NCI-H1417 treated with DMSO at 0.1 percent for 48 hours (cell line): ENCODE data around the gene BSG.
"Not testable (repeated sequence)": the region's sequence is repeated elsewhere in the genome, so short reads cannot be mapped to it uniquely, and the experiment has no call there.

Source experiments
- DNase-seq: peaks from one replicate; lab custom pipeline; 2025; lab: John Stamatoyannopoulos, UW

The BSG gene

DNA sequence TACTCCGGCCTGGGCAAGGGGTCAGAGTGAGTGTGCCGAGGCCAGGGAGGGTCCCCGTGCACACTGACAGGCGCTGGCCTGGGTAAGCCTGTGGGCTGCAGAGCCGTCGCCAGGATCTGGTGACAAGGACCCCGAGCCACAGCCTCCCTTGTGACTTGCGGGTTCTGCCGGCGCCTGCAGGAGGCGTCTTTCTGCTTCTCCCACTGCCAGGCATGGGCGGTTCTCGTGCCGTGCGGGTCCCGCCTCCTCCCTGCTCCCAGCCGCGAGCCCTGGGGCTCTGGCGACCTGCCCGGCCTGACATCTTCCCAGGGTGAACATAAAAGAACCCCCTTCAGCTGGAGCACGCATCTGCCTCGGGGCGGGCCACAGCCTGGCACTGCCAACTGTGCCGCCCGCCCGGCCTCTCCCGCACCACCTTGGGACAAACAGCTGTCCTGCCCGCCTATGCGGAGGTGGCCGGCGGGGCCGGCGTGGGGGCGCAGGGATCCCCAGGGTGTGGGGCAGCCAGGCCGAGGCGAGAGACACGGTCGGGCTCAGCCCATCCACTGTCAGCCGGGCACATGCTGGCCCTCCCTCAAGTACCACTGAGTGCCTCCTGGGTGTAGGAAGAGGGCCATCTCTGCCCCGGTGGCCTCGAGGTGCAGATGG lies 15.8 kb downstream of the BSG start:
- DNase-seq = peak; percentile 85

DNA sequence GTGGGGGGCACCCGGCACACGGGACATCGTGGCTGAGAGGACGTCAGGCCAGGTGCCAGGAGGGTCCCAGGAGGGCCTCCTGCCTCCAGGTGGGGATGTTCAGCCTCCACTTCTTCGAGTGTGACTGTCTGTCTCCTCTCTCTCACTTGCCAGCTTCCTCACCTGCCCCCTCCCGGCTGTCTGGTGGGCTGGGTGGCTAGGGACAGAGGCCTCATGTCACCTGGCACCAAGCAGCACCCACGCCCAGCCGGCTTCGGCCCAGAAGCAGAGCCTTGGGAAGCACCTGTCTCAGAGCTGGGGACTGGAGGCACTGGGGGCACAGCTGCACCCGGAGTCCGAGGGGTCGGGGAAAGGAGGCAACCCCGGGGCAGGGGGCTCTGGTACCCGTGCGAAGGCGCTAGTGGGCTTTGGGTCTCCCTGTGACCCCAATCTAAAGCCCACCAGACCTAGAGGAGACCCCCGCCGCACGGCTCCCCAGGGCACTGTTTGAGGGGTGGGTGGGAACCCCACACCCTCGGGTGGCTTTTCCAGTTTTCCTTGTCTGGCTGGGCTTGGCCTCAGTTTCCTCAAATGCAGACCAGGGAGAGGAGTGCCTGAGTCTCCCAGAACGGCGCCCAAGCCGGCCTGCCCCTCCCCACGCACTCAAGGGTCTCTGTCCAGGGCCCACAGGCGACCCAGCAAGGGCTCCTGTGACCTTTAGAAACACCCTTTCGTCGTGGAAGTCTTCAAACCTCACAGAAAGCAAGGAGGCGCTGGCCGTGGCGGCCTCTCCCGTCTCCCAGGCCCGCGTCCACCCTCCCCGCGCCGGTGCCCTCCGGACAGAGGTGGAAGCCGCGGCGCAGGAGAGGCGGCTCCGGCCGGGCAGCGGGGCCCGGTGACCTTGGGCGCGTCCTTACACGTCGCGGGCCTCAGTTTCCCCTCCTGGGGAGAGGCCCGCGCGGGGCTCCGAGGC lies 16.6 kb downstream of the BSG start:
- DNase-seq = no peak

DNA sequence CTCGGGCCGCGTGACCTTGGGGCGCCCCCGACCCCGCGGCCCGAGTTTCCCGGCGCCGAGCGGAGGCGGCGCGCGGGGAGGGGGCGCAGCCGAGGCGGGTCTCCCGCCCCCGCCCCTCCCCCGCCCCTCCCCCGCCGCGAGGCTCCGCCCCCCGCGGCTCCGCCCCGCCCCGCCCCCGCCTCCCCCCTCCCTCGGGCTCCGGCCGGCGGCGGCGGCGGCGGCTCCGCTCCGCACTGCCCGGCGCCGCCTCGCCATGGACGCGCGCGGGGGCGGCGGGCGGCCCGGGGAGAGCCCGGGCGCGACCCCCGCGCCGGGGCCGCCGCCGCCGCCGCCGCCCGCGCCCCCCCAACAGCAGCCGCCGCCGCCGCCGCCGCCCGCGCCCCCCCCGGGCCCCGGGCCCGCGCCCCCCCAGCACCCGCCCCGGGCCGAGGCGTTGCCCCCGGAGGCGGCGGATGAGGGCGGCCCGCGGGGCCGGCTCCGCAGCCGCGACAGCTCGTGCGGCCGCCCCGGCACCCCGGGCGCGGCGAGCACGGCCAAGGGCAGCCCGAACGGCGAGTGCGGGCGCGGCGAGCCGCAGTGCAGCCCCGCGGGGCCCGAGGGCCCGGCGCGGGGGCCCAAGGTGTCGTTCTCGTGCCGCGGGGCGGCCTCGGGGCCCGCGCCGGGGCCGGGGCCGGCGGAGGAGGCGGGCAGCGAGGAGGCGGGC lies 17.4 kb downstream of the BSG start, which contains the start of gene HCN2:
TSS of gene HCN2 (plus strand) at position 189 of the 703 bp plus-strand sequence. CDS start at position 254, 65 bp downstream.
- DNase-seq = no peak

DNA sequence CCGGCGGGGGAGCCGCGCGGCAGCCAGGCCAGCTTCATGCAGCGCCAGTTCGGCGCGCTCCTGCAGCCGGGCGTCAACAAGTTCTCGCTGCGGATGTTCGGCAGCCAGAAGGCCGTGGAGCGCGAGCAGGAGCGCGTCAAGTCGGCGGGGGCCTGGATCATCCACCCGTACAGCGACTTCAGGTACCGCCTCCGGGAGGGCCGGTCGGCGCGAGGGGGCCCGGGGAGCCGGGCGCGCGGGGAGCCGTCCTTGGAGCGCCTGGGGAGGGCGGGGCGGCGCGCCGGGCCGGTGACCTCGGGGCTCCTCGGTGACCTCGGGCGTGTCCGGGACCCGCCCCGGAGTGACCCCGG lies 18.0 kb downstream of the BSG start:
- peak; percentile 23 for DNase-seq

DNA sequence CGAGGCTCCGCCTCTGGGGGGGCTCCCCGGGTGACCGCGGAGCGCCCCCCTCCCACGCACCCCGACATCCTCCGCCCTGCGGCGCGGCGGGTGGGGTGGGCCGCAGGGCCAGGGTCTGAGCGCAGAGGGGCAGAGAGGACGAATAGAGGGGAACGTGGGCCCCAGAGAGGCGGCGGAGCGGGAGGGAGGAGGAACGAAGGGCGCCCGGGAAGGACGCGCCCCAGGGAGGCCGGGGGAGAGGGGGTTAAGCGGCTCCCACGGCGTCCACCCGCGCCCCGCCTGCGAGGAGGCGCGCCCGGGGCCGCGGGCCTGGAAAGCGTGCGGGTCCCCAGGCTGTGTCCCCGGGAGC lies 18.3 kb downstream of the BSG start:
- no peak for DNase-seq

DNA sequence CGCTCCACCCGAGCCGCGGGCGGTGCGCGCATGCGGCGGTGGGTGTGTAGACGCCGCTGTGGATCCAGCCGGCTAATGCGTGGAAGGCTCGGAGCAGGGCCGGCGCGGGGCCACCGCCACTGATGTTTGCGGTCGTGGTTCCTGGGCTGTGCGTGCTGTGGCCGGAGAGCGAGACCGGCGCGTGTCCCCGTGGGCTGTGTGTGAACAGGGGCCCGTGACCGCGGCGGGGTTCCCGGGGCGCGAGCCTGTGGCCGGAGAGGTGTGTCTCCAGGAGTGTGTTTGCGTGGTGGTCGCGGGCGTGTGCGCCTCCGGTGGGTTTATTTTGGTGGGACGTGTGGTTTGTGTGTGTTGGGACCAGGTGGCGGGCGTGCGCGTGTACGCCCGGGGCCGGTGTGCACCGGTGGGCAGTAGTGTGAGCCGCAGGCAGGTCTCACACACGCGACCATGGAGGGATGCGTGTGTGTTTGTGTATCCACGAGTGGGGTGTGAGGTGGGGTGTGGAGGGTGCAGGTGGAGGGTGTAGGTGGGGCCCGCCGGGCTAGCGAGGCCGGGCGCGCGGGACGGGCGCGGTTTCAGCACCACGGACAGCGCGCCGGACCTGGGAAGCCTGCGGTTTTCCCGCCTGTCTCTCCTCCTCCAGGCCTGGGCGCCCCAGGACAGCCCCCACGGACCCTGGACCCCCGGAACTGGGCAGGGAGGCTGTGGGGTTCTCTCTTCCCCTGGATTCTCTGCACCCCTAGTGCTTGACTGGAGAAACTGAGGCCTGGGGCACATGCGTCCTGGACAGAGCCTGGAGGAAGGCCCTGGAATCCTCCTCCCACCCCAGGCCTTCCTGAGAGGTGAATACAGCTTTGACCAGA lies 18.9 kb downstream of the BSG start:
- DNase-seq = no peak

DNA sequence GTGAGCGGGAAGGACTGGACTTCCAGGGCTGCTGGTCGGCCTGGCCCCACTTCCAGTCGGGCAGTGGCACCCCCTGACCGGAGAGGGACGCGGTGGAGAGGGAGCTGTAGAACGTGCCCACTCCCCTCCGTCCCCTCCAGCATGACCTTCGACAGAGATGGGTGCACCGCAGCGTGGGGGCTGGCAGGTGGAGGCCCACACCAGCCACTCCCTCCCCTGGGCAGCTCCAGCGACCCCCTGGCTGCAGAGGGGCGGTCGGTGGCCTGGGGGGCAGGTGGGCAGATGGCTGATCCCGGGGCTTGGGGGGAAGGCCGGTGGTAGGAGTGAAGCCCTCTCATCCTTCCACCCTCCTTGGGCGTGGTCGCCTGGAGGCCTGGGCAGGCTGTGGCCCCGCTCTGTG lies 19.7 kb downstream of the BSG start:
- DNase-seq = no peak

DNA sequence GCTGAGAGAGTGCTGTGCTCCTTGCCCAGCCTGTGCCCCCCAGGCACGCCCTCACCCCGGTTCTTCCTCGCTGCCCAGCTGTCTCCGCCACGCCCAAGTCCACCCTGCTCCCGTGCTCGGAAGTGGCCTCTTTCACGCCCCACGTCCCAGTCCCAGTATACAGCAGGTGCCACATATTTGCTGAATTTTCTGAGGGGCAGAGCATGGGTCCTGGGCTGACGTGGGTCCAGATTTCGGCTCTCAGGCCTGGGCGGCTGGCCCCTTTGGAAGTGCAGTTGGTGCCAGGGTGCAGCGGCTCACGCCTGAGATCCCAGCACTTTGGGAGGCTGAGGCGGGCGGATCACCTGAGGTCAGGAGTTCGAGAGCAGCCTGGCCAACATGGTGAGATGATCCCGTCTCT lies 20.7 kb downstream of the BSG start:
- no peak for DNase-seq

DNA sequence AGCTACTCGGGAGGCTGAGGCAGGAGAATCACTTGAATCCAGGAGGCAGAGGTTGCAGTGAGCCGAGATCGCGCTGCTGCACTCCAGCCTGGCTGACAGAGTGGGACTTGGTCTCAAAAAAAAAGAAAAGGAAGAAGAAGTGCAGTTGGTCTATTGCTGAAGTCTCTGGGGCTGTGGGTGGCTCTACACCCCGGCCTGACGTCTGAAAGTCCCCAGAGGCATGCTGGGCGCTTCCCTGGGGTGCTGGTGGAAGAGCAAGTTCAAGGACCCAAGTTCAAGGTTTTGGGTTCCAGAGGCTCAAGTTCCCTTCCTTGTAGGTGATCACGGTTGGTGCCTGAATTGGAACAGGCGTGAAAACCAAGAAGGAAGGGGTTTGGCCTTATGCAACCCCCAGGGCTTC lies 21.1 kb downstream of the BSG start:
- no peak for DNase-seq

DNA sequence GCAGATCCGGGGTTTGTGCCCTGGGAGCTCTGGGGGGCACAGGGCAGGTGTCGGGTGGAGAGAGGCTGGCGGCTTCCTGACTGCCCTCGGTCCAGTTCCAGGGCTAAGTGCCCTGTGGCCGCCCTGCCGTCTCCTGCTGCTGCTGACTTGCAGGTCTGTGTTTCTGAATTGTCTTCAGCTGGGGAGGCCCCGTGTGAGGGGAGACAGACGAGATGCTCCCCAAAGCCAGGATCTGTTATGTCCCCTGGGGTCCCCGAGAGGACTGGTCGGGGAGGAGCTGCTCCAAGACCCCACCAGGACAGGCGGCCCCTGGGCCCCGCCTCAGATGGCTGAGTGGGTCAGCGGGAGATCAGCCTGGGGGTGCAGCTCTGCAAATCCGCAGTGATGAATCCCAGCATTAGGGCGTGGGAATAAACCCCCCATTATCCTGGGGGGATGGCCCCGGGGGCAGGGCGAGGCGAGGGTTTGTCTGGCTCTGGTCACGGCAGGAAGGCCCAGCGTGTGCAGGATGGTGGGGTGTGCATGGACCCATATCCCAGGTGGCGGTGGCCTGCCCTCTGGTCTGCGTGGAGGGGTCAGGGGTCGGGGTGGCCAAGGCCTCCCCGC lies 22.0 kb downstream of the BSG start:
- DNase-seq = no peak

DNA sequence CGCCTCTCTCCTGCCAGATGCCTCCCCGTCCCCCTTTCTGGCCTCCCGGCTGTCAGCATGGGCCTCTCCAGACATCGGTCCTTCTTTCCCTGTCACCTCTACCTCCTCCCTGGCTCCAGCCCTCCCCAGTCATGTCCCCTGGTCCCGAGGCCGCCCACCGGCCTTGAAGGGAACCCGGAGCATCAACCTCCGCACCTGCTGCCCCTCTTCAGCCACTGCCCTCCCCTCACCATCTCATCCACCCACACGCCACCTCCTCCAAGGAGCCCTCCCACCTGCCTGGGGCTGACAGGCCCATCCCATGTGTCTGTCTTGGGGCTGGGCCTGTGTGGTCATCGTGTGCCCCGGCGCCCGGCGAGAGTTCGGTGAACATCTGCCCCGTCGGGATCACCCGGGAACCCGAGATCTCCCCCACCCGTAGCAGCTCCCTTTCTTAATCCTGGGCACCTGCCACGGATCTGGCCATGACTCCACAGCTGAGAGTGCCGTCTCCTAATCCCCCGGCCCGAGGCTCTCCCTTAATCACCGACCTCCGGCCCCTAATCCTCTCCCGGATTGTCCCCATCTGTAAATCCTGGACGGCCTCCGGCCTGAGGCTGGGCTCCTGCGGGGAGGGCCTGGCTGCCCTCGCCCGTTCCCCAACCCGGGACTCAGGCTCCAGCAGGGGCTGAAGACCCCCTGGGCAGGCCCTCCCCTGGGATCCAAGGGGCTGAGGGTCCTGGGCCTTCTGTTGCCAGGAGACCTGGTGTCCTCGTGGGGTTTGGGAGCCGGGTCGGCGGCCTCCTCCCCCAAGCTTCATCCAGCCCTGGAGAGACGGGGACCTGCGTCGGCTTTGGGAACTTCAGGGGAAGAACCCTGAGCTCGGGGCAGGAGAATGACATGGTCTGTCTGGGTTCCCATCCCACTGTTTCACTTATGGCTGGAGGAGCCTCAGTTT lies 23.2 kb downstream of the BSG start:
- no peak for DNase-seq

DNA sequence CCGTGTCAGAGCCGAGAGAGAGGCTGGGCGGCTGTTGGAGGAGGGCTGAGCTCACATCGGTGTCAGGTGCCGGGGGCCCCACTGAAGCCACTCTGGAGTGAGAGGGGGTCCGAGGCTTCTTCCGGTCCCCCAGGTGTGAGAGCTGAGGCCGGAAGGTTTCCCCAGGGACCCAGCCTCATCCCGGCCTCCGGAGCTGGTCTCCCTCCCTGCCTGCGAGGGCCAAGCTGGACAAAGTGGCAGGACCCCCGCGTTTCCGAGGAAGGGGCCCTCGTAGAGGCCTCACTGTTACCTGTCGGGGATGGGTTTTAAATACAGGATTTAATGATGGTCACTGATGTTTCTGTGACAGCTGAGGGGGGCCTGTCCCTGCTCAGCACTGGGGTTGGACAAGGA lies 23.9 kb downstream of the BSG start:
- no peak for DNase-seq

DNA sequence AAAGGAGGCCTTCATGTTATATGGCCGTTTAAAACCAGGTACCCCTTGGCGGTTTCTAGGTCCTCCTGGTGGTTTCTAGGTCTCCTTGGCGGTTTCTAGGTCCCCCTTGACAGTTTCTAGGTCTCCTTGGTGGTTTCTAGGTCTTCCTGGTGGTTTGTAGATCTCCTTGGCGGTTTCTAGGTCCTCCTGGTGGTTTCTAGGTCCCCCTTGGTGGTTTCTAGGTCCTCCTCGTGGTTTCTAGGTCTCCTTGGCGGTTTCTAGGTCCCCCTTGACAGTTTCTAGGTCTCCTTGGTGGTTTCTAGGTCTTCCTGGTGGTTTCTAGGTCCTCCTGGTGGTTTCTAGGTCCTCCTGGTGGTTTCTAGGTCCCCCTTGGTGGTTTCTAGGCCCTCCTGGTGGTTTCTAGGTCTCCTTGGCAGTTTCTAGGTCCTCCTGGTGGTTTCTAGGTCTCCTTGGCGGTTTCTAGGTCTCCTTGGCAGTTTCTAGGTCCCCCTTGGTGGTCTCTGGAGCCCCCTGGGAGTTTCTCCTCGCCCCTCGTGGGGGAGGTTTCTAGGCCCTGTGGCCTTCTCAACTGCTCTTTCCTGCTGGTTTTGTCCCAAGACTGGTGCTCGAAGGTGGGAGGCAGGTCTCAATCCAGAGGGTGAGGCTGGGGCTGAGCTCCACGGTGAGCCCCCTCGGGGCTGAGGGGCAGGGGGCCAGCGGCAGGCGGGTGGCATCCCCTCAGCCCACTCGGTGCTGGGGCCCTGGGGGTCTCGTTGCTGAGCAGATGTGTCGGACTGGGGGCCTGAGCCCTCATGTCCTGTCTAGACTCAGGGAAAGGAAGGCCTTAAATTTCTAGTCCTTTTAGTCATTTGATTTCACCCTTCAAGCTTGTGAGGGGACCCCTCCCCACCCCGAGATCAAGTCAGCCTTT lies 25.3 kb downstream of the BSG start:
- DNase-seq = no peak

DNA sequence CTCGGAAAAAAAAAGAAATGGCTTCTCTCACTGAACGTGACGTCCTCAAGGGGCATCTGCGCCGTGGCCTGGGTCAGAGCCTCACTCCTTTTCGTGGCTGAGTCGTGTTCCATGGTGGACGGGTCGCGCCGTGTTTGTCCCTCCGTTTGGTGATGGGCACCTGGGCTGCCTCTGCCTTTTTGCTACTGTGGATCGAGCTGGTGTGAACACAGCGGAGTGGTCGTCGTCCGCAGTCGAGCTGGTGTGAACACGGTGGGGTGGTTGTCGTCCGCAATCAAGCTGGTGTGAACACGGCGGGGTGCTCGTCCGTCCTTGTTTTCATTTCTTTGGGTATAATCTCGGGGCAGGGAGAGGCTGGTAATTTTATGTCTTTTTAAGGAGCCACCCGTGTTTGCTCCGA lies 28.9 kb downstream of the BSG start:
- DNase-seq = no peak

DNA sequence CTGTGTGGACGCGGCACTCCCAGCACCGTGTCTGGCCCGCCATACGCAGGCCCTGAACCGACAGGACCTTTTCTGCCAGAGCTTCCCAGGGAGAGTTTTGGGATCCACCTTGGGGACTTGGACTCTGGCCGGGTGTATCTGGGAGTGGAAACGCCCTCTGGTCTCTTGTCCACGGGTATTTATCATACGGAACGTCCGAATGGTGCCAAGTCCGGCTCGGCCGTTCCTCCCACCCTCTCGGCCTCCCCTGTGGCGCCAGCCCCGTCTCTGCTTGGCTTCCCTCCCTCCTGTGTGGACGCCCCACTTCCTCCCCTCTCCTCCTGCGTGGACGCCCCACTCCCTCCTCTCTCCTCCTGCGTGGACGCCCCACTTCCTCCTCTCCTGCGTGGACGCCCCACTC lies 29.4 kb downstream of the BSG start:
- DNase-seq = no peak

DNA sequence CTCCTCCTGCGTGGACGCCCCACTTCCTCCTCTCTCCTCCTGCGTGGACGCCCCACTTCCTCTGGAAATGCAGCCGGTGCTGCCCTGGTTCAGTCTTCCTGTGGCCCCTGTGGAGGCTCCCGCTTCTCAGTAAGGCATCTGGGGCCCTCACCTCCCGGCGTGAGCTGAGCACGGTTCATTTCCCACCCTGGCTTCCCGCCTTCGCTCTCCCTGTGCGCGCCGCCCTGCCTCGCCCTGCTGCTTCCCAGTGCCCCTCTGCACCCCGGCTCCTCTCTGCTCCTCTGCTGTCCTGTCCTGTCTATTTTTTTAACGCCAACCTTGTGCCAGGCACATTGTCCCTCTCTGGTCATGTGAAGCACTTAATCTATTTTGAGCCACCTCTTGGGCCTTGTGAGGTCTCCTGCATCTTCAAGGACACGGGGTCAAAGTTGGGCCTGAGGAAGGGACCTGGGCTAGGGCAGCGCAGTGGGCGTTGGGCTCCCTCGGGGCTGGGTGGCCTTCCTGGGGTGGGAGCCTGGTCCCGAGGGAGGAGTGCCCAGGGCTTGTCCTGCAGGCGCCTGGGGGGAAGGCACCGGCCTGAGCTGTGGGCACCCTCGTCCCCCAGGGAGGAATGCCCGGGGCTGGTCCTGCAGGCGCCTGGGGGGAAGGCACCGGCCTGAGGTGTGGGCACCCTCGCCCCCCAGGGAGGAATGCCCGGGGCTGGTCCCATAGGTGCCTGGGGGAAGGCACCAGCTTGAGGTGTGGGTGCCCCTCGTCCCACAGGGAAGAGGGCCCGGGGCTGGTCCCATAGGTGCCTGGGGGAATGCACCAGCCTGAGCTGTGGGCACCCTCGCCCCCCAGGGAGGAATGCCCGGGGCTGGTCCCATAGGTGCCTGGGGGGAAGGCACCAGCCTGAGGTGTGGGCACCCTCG lies 30.2 kb downstream of the BSG start:
- no peak for DNase-seq

DNA sequence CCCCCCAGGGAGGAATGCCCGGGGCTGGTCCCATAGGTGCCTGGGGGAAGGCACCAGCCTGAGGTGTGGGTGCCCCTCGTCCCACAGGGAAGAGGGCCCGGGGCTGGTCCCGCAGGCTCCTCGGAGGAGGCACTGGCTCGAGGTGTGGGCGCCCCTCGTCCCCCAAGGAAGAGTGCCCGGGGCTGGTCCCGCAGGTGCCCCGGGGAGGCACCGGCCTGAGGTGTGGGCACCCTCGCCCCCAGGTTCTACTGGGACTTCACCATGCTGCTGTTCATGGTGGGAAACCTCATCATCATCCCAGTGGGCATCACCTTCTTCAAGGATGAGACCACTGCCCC lies 30.9 kb downstream of the BSG start:
- DNase-seq = not testable (repeated sequence)

DNA sequence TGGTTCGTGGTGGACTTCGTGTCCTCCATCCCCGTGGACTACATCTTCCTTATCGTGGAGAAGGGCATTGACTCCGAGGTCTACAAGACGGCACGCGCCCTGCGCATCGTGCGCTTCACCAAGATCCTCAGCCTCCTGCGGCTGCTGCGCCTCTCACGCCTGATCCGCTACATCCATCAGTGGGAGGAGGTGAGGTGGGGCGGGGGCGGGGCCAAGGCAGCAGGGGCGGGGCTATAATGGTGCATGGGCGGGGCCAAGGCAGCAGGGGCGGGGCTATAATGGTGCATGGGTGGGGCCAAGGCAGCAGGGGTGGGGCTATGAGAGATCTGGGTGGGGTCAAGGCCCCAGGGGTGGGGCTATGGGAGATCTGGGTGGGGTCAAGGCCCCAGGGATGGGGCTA lies 31.4 kb downstream of the BSG start:
- DNase-seq = not testable (repeated sequence)
